Endothelial cell (in vitro differentiated cells): ENCODE data around the gene TTLL8. TPM values are rescaled to one million over a fixed set of nuclear protein-coding genes. Genes with fewer than 3 reads are reported as not detected.

ENCODE experiments used
- DNase-seq: peaks from one replicate; pipeline ENCODE4 v3.0.0; 2021; ENCODE audit warnings: low spot score
- H3K27ac Mint-ChIP-seq: one replicate; pipeline ENCODE4 v1.8.0; 2021; ENCODE audit warnings: mixed read lengths, inconsistent platforms; ENCODE audit not compliant: unreplicated experiment
- H3K27me3 Mint-ChIP-seq: one replicate; pipeline ENCODE4 v1.8.0; 2021; ENCODE audit warnings: mild to moderate bottlenecking, moderate library complexity, mixed read lengths, inconsistent platforms; ENCODE audit not compliant: unreplicated experiment
- H3K36me3 Mint-ChIP-seq: one replicate; pipeline ENCODE4 v1.8.0; 2021; ENCODE audit warnings: mild to moderate bottlenecking, low read depth, mixed read lengths, inconsistent platforms; ENCODE audit not compliant: unreplicated experiment
- H3K4me1 Mint-ChIP-seq: one replicate; pipeline ENCODE4 v1.8.0; 2021; ENCODE audit warnings: mild to moderate bottlenecking, mixed read lengths, inconsistent platforms; ENCODE audit not compliant: unreplicated experiment
- H3K4me3 Mint-ChIP-seq: one replicate; pipeline ENCODE4 v1.8.0; 2021; ENCODE audit warnings: mild to moderate bottlenecking, mixed read lengths, inconsistent platforms; ENCODE audit not compliant: unreplicated experiment
- H3K9me3 Mint-ChIP-seq: one replicate; pipeline ENCODE4 v1.8.0; 2021; ENCODE audit warnings: mixed read lengths, inconsistent platforms; ENCODE audit not compliant: unreplicated experiment
- total RNA-seq: library from RNA; stranded (reverse); fragmentation: NEBNext Ultra II Directional; extraction: Animal tissue kit (Norgen Biotek cat#: 25700); gene quantifications from one replicate; pipeline ENCODE4 v1.2.1, GENCODE V29; 2021; ENCODE audit not compliant: unreplicated experiment
- TF ChIP-seq, protein P1 (sequence below): fragments of 200-600 bp; sonication (generic); IDR thresholded peaks from one replicate; pipeline ENCODE4 v1.5.0; 2021; ENCODE audit warnings: antibody characterized with exemption; ENCODE audit not compliant: unreplicated experiment

Gene TTLL8
- total RNA-seq, 1 donor from 2014 or later = not detected

DNA sequence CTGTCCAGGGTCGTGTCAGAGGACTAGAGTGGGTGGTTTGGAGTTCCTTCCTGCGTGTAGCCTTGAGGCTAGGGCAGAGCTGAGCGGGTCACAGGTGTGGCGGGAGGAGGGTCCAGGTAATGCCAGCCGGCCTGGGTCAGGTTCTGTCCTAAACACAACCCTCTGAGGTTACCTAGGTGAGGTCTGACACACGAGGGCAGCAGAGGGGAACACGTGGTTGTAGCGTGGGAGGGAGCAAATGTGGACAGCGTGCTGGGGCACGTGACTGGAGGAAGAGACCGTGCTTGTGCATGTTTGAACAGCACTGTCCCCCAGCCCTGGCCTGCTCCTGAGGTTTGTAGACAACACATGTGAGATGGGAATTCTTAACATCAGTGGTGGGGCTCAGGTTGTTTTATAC lies 44.8 kb upstream of the TTLL8 start:
- Mint-ChIP-seq H3K4me1 (peaks cover 4% of the 10 kb centered on the region), H3K27ac (no peak overlapping the region), H3K27me3 (peaks cover 4% of the 10 kb centered on the region), H3K36me3 (no peaks in the 10 kb centered on the region), H3K4me3 (no peak overlapping the region), H3K9me3 (no peaks in the 10 kb centered on the region)
- TF ChIP-seq, protein P1, sequence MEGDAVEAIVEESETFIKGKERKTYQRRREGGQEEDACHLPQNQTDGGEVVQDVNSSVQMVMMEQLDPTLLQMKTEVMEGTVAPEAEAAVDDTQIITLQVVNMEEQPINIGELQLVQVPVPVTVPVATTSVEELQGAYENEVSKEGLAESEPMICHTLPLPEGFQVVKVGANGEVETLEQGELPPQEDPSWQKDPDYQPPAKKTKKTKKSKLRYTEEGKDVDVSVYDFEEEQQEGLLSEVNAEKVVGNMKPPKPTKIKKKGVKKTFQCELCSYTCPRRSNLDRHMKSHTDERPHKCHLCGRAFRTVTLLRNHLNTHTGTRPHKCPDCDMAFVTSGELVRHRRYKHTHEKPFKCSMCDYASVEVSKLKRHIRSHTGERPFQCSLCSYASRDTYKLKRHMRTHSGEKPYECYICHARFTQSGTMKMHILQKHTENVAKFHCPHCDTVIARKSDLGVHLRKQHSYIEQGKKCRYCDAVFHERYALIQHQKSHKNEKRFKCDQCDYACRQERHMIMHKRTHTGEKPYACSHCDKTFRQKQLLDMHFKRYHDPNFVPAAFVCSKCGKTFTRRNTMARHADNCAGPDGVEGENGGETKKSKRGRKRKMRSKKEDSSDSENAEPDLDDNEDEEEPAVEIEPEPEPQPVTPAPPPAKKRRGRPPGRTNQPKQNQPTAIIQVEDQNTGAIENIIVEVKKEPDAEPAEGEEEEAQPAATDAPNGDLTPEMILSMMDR = no peak
- DNase-seq = no peak

DNA sequence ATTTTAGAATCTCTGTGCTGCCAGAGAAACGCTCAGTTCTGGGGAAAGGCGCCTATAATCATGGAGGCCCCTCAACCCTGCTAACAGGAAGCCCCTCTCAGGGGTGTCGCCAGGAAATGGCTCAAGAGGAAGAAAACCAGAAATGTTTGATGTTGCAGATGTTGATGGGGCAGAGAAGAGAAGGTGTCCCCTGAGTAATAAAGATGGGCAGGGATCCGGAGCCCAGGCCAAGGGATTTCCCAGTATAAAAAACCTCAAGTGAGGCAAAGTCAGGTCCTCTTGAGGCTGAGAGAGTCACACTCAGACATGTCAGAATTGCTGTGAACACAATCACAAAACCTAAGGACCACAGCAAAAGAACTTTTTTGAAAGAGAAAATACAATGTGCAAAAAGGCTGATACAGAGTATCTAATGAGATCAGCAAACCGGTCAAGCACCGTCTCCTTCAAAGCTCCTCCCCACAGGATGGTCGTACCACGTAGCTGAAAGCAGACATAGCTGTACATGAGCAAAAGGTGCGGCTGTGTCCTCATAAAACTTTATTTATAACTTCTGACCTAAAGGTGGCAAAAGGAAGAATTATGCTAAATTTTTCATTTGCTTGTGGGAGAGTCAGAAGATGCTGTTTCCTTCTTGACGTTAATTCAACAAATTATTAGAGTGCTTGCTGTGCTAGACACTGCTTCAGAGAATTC lies 43.9 kb upstream of the TTLL8 start:
- no peak for DNase-seq
- no peak overlapping the region for H3K27ac Mint-ChIP-seq
- no peak overlapping the region for H3K4me3 Mint-ChIP-seq
- peaks cover 4% of the 10 kb centered on the region for H3K27me3 Mint-ChIP-seq
- H3K36me3 Mint-ChIP-seq = no peaks in the 10 kb centered on the region
- peaks cover 4% of the 10 kb centered on the region for H3K4me1 Mint-ChIP-seq
- TF ChIP-seq, protein P1 = no peak
- H3K9me3 Mint-ChIP-seq = no peaks in the 10 kb centered on the region

DNA sequence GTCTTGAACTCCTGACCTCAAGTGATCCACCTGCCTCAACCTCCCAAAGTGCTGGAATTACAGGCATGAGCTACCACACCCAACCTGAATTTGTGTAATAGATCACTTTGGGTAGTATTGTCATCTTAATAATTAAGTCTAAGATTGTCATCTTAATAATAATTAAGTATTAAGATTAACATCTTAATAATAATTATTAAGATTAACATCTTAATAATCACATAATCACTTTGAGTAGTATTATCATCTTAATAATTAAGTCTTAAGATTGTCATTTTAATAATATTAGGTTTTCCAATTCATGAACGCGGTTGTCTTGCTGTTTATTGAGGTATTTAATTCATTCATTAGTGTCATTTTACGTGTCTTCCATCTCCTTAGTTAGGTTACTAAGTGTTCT lies 40.0 kb upstream of the TTLL8 start:
- no peak overlapping the region for H3K27ac Mint-ChIP-seq
- no peak overlapping the region for H3K4me3 Mint-ChIP-seq
- DNase-seq = no peak
- TF ChIP-seq, protein P1 = no peak
- H3K36me3 Mint-ChIP-seq = no peaks in the 10 kb centered on the region
- H3K27me3 Mint-ChIP-seq = peaks cover 4% of the 10 kb centered on the region
- H3K4me1 Mint-ChIP-seq = peaks cover 4% of the 10 kb centered on the region
- no peaks in the 10 kb centered on the region for H3K9me3 Mint-ChIP-seq

DNA sequence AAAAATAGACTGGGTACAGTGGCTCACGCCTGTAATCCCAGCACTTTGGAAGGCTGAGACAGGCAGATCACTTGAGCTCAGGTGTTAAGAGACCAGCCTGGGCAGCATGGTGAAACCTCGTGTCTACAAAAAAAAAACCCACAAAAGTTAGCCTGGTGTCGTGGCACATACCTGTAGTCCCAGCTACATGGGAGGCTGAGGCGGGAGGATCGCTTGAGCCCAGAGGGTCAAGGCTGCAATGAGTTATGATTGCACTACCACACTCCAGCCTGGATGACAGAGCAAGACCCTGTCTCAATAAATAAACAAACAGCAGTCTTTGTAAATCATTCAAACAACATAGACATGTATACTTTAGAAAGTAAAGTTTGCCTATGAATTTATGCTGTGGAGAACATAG lies 34.2 kb upstream of the TTLL8 start:
- H3K27ac Mint-ChIP-seq = no peak overlapping the region
- no peaks in the 10 kb centered on the region for H3K36me3 Mint-ChIP-seq

More for the DNA sequence above, 34.2 kb upstream of the TTLL8 start:
- Mint-ChIP-seq H3K9me3 (peaks cover 3% of the 10 kb centered on the region), H3K4me1 (no peaks in the 10 kb centered on the region), H3K27me3 (peaks cover 5% of the 10 kb centered on the region), H3K4me3 (no peak overlapping the region)
- TF ChIP-seq, protein P1 = no peak
- no peak for DNase-seq
